B cell (primary cell): ENCODE measurements around the gene SF3B6. TPM values are rescaled to one million over a fixed set of nuclear protein-coding genes. Genes with fewer than 3 reads are reported as not detected.

ENCODE experiments used
- ATAC-seq: fragments of 200-7000 bp; cut with Tn5 transposase; one replicate; pipeline ENCODE4 v1.10.0; 2021; ENCODE audit warnings: low read depth, mild to moderate bottlenecking, moderate number of reproducible peaks, moderate library complexity
- CTCF ChIA-PET: fragments of 350-600 bp; sonication (Branson Sonifier 250); formaldehyde crosslinking; loops from one replicate; lab custom pipeline; 2021; ENCODE audit warnings: antibody characterized with exemption, inconsistent platforms; lab: Charles Lee
- POLR2A ChIA-PET: fragments of 350-600 bp; sonication (Branson Sonifier 250); formaldehyde crosslinking; loops from one replicate; lab custom pipeline; 2021; ENCODE audit warnings: antibody characterized with exemption; lab: Charles Lee
- DNase-seq: peaks from one replicate; pipeline ENCODE4 v3.0.0; 2013
- H2AFZ ChIP-seq: 2 replicates; pipeline ENCODE4 v1.6.1; 2012; ENCODE audit warnings: mild to moderate bottlenecking, low read depth, low read length; ENCODE audit not compliant: insufficient read depth, poor library complexity, severe bottlenecking
- H3K27ac ChIP-seq, 2 donors: 1 replicate in 1 of 2; 2 replicates in 1 of 2; pipeline ENCODE4 v1.5.1; 2012 to 2013; ENCODE audit warnings: low read length in 2 of 2, mild to moderate bottlenecking in 2 of 2, moderate library complexity in 1 of 2
- H3K27me3 ChIP-seq, 4 experiments: fragments of 200-600 bp in 1 of 4; sonication (generic) in 1 of 4; replicated peaks in 1 of 4; 1 replicate in 2 of 4; 2 replicates in 2 of 4; pipeline versions ENCODE4 v1.6.1 to v1.7.0; 2013 to 2016; ENCODE audit warnings: low read length in 3 of 4, mild to moderate bottlenecking in 2 of 4, mixed read lengths in 1 of 4, moderate library complexity in 1 of 4; ENCODE audit not compliant: insufficient read depth in 4 of 4, control insufficient read depth in 3 of 4; ENCODE audit errors: control extremely low read depth in 1 of 4
- H3K36me3 ChIP-seq, 2 experiments: replicated peaks in 1 of 2; 1 replicate in 1 of 2; 2 replicates in 1 of 2; pipeline versions ENCODE4 v1.6.1 to v1.7.1; 2013; ENCODE audit warnings: low read length in 1 of 2; ENCODE audit not compliant: insufficient read depth in 2 of 2, control insufficient read depth in 1 of 2; ENCODE audit errors: control extremely low read depth in 1 of 2, extremely low read depth in 1 of 2
- H3K4me1 ChIP-seq, 2 donors: fragments of 200-600 bp in 1 of 2; sonication (generic) in 1 of 2; 1 replicate in 1 of 2; 2 replicates in 1 of 2; pipeline versions ENCODE4 v1.5.1 to v1.6.1; 2013 to 2017; ENCODE audit warnings: low read length in 2 of 2; ENCODE audit not compliant: control insufficient read depth in 2 of 2, insufficient read depth in 2 of 2
- H3K4me2 ChIP-seq: replicated peaks from 2 replicates; pipeline ENCODE3; 2012; ENCODE audit warnings: mild to moderate bottlenecking, low read depth, low read length; ENCODE audit not compliant: poor library complexity, severe bottlenecking
- H3K4me3 ChIP-seq, 5 experiments: fragments of 200-600 bp in 1 of 5; sonication (generic) in 1 of 5; 1 replicate in 3 of 5; 2 replicates in 2 of 5; pipeline versions ENCODE4 v1.5.1 to v1.7.0; 2011 to 2016; ENCODE audit warnings: low read length in 4 of 5, mild to moderate bottlenecking in 4 of 5, low read depth in 2 of 5, control low read depth in 1 of 5, moderate library complexity in 1 of 5; ENCODE audit not compliant: insufficient read depth in 1 of 5; ENCODE audit errors: control extremely low read depth in 1 of 5, extremely low read depth in 1 of 5
- H3K79me2 ChIP-seq: fragments of 200-600 bp; sonication (generic); one replicate; pipeline ENCODE4 v1.6.0; 2016; ENCODE audit warnings: low read length; ENCODE audit not compliant: control insufficient read depth, insufficient read depth
- H3K9ac ChIP-seq: fragments of 200-600 bp; sonication (generic); 2 replicates; pipeline ENCODE4 v1.6.1; 2017; ENCODE audit warnings: mild to moderate bottlenecking, low read length, moderate library complexity
- H3K9me3 ChIP-seq, 3 donors: one replicate each; pipeline versions ENCODE4 v1.6.1 to v1.7.1; 2013; ENCODE audit warnings: low read length in 2 of 3; ENCODE audit not compliant: control insufficient read depth in 2 of 3, insufficient read depth in 1 of 3; ENCODE audit errors: control extremely low read depth in 1 of 3
- H4K20me1 ChIP-seq: 2 replicates; pipeline ENCODE4 v1.6.0; 2012; ENCODE audit warnings: mild to moderate bottlenecking, low read length; ENCODE audit not compliant: insufficient read depth, control insufficient read depth, poor library complexity, severe bottlenecking
- H3K27ac Mint-ChIP-seq: one replicate; pipeline ENCODE4 v1.8.0; 2021; ENCODE audit warnings: mixed read lengths
- H3K27me3 Mint-ChIP-seq: one replicate; pipeline ENCODE4 v1.8.0; 2021; ENCODE audit warnings: mixed read lengths
- H3K4me1 Mint-ChIP-seq: one replicate; pipeline ENCODE4 v1.8.0; 2021; ENCODE audit warnings: mixed read lengths
- H3K4me3 Mint-ChIP-seq: one replicate; pipeline ENCODE4 v1.8.0; 2021; ENCODE audit warnings: mixed read lengths
- H3K9me3 Mint-ChIP-seq: one replicate; pipeline ENCODE4 v1.8.0; 2022; ENCODE audit warnings: mixed read lengths; ENCODE audit not compliant: insufficient read depth
- EZH2 ChIP-seq: IDR thresholded peaks from 2 replicates; pipeline ENCODE4 v1.6.1; 2012; ENCODE audit warnings: borderline replicate concordance, low read depth, mild to moderate bottlenecking, moderate library complexity, low read length; ENCODE audit not compliant: insufficient read depth, poor library complexity, severe bottlenecking
- WGBS: methylation state at CpG from one replicate; pipeline ENCODE4 v1.1.5; 2013; ENCODE audit warnings: missing lambda C conversion rate; ENCODE audit not compliant: insufficient coverage; 5-methylcytosine and 5-hydroxymethylcytosine counted together
- intact Hi-C: fragments of 100-400 bp; cut with micrococcal nuclease; formaldehyde crosslinking; loops from one replicate; pipeline ENCODE4 v1.10.0; 2022
- polyA plus RNA-seq: library from polyadenylated mRNA; depleted of rRNA; stranded (reverse); fragments of >200 nt; gene quantifications from 2 replicates; pipeline ENCODE4 v1.2.3, GENCODE V29; 2012
- total RNA-seq, 2 donors: library from RNA; stranded (reverse); fragments of 120-200 nt in 1 of 2; gene quantifications; 1 replicate in 1 of 2; 2 replicates in 1 of 2; pipeline versions ENCODE4 v1.2.3 to v1.2.4, GENCODE V29; 2013 to 2022
- TF ChIP-seq, protein P1 (sequence below): fragments of 200-600 bp; IDR thresholded peaks from one replicate; pipeline ENCODE4 v1.8.0; 2022; ENCODE audit warnings: antibody characterized with exemption, mild to moderate bottlenecking

The SF3B6 gene
- total and polyA plus RNA-seq, 2 donors (not counting 1 experiment from before 2014, with no cell fraction given), result 47.2 to 48.4 TPM

DNA sequence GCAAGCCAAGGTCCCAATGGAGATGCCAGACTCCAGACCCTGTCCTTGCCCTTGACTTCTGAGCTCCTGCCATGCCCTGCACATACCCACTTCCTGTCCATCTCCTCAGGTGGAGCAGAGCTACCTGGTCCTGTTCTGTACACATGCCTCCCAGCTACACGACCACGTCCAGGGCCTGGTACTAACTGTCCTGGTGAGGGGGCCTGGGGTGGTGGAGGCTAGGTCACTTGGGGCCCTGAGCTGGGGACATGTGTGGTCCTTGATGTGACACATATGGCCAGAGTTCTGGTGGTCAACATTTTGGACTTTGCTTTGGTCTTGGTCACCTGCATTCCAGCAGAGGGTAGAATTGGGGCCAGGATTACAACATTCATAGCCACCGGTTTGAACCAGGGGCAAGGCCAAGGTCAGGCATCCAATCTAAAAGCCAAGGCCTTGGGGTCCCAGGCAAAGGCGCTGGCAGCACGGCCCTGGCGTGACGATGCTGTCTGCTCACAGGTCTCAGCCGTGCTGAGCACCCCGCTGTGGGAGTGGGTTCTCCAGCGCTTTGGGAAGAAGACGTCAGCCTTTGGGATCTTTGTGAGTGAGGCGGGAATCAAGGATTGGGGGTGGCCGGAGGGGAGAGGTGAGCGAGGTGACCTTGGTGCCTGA, 53.7 kb downstream of the SF3B6 start:
- POLR2A ChIA-PET, result no interaction called here
- H3K27ac Mint-ChIP-seq, result no peak overlapping the region
- CTCF ChIA-PET, result no interaction called here

More for the DNA sequence above, 53.7 kb downstream of the SF3B6 start:
- WGBS, result 99% methylated on average over 12 of the region's 14 CpGs
- Histone ChIP-seq H3K36me3 (peaks cover 2 to 16% of the 10 kb centered on the region in 2 experiments), H3K4me3 (no peak overlapping the region), H3K4me2 (no peak overlapping the region), H3K79me2 (no peaks in the 10 kb centered on the region), H3K9me3 (no peaks in the 10 kb centered on the region), H3K27me3 (no peaks in the 10 kb centered on the region), H3K4me1 (no peaks in the 10 kb centered on the region), H2AFZ (no peak overlapping the region), H3K9ac (no peak overlapping the region), H4K20me1 (no peaks in the 10 kb centered on the region), H3K27ac (no peak overlapping the region)
- H3K4me3 Mint-ChIP-seq, result no peak overlapping the region
- TF ChIP-seq, protein P1, sequence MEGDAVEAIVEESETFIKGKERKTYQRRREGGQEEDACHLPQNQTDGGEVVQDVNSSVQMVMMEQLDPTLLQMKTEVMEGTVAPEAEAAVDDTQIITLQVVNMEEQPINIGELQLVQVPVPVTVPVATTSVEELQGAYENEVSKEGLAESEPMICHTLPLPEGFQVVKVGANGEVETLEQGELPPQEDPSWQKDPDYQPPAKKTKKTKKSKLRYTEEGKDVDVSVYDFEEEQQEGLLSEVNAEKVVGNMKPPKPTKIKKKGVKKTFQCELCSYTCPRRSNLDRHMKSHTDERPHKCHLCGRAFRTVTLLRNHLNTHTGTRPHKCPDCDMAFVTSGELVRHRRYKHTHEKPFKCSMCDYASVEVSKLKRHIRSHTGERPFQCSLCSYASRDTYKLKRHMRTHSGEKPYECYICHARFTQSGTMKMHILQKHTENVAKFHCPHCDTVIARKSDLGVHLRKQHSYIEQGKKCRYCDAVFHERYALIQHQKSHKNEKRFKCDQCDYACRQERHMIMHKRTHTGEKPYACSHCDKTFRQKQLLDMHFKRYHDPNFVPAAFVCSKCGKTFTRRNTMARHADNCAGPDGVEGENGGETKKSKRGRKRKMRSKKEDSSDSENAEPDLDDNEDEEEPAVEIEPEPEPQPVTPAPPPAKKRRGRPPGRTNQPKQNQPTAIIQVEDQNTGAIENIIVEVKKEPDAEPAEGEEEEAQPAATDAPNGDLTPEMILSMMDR, result no peak
- no peak for TF ChIP-seq EZH2
- H3K27me3 Mint-ChIP-seq, result no peaks in the 10 kb centered on the region
- H3K4me1 Mint-ChIP-seq, result no peaks in the 10 kb centered on the region
- DNase-seq (no peak), ATAC-seq (no peak)
- intact Hi-C loops, result no loop called here
- H3K9me3 Mint-ChIP-seq, result no peaks in the 10 kb centered on the region
